Frontal cortex (tissue), 4 donors: ENCODE data around the gene LSM14A. TPM values are rescaled to one million over a fixed set of nuclear protein-coding genes. Genes with fewer than 3 reads are reported as not detected.

ENCODE experiments used
- DNase-seq, 2 donors: peaks; one replicate each; pipeline ENCODE4 v3.0.0; 2012; ENCODE audit warnings: low spot score in 2 of 2
- FAIRE-seq: peaks from 2 replicates; lab custom pipeline; 2012; peaks lifted over from hg19 to GRCh38; lab: Jason Lieb, UNC
- total RNA-seq: library from RNA; depleted of rRNA; stranded (reverse); fragments of >200 nt; gene quantifications from one replicate; pipeline ENCODE4 v1.2.3, GENCODE V29; 2014
- donor health status: control.
- donor health status: control.
- donor health status: control.

The LSM14A gene
- total RNA-seq, 1 donor from 2014 or later: 68.1 TPM

GRCh38 chr19:34273121-34273520 is 100.8 kb downstream of the LSM14A start:
- no peak for FAIRE-seq
- no peak for DNase-seq

DNA sequence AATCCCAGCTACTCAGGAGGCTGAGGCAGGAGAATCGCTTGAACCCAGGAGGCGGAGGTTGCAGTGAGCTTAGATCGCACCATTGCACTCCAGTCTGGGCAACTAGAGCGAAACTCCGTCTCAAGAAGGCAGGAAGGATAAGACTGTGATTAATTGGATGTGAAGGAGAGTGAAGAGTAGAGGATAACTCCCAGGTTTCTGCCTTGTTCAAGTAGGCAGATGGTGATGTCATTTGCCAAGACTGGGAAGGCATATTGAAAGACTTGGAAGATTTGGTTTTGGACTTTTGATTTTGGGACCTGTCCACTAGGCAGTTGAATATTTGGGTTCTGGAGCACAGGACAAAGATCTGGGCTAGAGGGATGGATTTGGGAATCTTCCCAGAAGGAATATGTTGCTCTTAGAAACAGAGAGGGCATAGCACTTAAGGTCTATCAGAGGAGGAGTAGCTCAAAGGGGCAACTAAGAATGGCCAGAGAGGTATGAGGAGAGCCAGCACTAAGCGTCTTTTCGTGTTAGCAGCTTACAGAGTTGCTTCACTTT is 102.1 kb downstream of the LSM14A start:
- DNase-seq (no peak), FAIRE-seq (no peak)

DNA sequence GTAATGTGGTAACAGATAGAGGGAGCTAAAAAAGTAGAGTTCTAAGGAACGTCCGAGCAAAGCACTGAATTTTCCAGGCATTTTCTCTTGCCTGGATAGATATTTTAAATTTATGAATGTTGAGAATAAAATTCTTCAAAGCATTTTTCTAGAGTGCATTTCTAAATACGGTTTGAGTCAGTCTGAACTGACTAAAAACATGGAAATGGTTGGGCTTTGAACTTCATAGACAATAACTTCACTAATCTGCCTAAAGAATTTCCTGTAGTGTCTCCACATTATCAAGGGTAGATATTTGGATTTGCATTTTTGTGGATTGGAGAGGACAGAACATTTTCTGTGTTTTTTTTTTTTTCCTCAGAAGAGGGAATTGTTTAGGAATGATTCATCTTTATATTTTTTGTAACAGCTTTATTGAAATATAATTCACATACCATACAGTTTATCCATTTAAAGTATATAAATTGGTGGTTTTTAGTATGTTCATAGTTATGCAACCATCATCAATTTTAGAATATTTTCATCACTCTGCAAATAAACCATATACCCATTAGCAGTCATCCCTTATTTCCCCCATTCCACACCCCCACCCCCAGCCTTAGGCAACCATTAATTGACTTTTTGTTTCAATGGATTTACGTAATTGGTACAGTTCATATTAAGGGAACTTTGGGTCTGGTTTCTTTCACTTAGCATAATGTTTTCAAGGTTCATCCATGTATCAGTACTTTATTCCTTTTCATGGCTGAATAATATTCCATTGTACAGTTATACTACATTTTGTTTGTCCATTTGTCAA is 102.7 kb downstream of the LSM14A start:
- FAIRE-seq (no peak), DNase-seq (no peak)

- DNase-seq: no peak
- FAIRE-seq: no peak
Measured at GRCh38 chr19:34275705-34276104, 103.4 kb downstream of the LSM14A start.

GRCh38 chr19:34276614-34277013 is 104.3 kb downstream of the LSM14A start:
- DNase-seq (no peak), FAIRE-seq (no peak)

GRCh38 chr19:34277244-34277643 is 104.9 kb downstream of the LSM14A start:
- no peak for FAIRE-seq

DNA sequence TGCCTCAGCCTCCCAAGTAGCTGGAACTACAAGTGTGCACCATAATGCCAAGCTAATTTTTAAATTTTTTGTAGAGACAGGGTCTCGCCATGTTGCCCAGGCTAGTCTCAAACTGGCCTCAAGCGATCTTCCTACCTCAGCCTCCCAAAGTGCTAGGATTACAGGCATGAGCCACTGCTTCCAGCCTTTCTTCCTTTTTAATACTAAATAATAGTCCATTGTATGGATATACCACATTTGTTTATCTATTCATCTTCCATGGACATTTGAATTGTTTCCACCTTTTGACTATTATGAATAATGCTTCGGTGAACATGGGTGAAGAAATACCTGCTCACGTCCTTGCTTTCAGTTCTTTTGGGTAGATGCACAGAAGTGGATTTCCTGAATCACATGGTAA is 106.5 kb downstream of the LSM14A start:
- DNase-seq (no peak), FAIRE-seq (no peak)

More at GRCh38 chr19:34277244-34277643, 104.9 kb downstream of the LSM14A start:
- no peak for DNase-seq

Other genes with a start within 250 kb of the LSM14A start
- gene GARRE1, start 82.0 kb downstream of the LSM14A start, total RNA-seq: 17.1 TPM
- 98.2 TPM for gene GPI, start 192.7 kb downstream of the LSM14A start, total RNA-seq
- gene PDCD2L, start 231.9 kb downstream of the LSM14A start, total RNA-seq: 22.4 TPM